GM21786 (cell line): ENCODE measurements around the gene FAM131A.

Source experiments
- ATAC-seq: cut with Tn5 transposase; IDR thresholded peaks from one replicate; pipeline ENCODE4 v1.9.1; 2021; ENCODE audit not compliant: unreplicated experiment

The FAM131A gene

GRCh38 chr3:184355261-184356040 lies 18.1 kb downstream of the FAM131A start:
- ATAC-seq = no peak

- no peak for ATAC-seq
Measured at GRCh38 chr3:184357248-184358123, 20.1 kb downstream of the FAM131A start.

GRCh38 chr3:184358124-184358767 lies 20.8 kb downstream of the FAM131A start:
- no peak for ATAC-seq

- ATAC-seq = no peak
Measured at GRCh38 chr3:184358921-184359350, 21.5 kb downstream of the FAM131A start.

- no peak for ATAC-seq
Measured at GRCh38 chr3:184359610-184360009, 22.2 kb downstream of the FAM131A start.

- no peak for ATAC-seq
Measured at GRCh38 chr3:184360070-184360928, 22.9 kb downstream of the FAM131A start.

- ATAC-seq = no peak
Measured at GRCh38 chr3:184360929-184361531, 23.6 kb downstream of the FAM131A start.

- ATAC-seq = peak; percentile 38
Measured at GRCh38 chr3:184361532-184361931, 24.1 kb downstream of the FAM131A start, which contains the start of the genes CLCN2 and POLR2H. TSS of gene CLCN2 (minus strand) at chr3:184361605. CDS start at chr3:184361479, 126 bp downstream. TSS of gene POLR2H (plus strand) at chr3:184361710. CDS start at chr3:184363493, 1,783 bp downstream.

GRCh38 chr3:184361932-184362667 lies 24.7 kb downstream of the FAM131A start:
- peak; percentile 2 for ATAC-seq

- ATAC-seq = peak; percentile 88
Measured at GRCh38 chr3:184362668-184363546, 25.5 kb downstream of the FAM131A start.

GRCh38 chr3:184366619-184367289 lies 29.4 kb downstream of the FAM131A start:
- no peak for ATAC-seq

GRCh38 chr3:184368116-184368515 lies 30.7 kb downstream of the FAM131A start:
- no peak for ATAC-seq

- ATAC-seq = no peak
Measured at GRCh38 chr3:184368586-184369183, 31.3 kb downstream of the FAM131A start.

GRCh38 chr3:184371570-184372018 lies 34.2 kb downstream of the FAM131A start:
- no peak for ATAC-seq

- ATAC-seq = no peak
Measured at GRCh38 chr3:184372296-184372821, 35.0 kb downstream of the FAM131A start.

- ATAC-seq = no peak
Measured at GRCh38 chr3:184372911-184373310, 35.5 kb downstream of the FAM131A start.

GRCh38 chr3:184373422-184373821 lies 36.0 kb downstream of the FAM131A start:
- no peak for ATAC-seq
